Activated CD4-positive, alpha-beta T cell treated with anti-CD3 and anti-CD28 coated beads for 1 hour (primary cell): ENCODE results near the gene UBE2D1.

Experiments used
- DNase-seq: peaks from one replicate; pipeline ENCODE4 v3.0.0-alpha.2; 2020

UBE2D1 gene

GRCh38 chr10:58334817-58335305 is at the start of gene UBE2D1:
Gene UBE2D1 (plus strand): TSS chr10:58335006. CDS start chr10:58335202, 196 bp downstream.
- peak; percentile 73 for DNase-seq

DNA sequence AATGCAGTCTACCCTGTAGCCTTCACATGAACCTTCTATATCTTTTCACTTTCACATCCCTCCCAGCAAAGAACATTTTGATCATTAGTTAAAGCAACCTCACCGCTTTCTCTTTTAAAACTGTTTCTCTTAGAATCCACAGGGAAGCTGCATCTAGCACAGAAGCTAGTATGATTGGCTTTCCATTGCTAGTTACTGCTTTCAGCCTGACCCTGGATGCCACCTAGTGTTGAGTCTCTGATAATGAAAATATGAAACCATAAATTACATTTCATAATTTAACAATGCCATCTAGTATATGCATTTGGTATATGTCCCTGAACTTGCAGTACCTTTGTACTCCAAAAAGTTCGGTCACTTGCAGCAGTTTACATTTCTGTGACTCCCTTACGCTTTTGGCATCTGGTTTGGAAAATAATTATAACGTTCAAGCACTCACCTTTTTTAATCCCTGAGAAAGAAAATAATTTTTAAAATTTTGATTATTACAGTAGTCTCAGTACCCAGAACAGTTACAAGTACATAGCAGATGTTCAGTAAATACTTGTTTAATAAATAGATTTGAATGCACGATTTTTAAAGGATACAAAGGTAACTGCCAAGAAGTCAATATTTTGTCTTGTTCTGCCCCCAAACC is 43.1 kb upstream of the UBE2D1 start:
- no peak for DNase-seq

DNA sequence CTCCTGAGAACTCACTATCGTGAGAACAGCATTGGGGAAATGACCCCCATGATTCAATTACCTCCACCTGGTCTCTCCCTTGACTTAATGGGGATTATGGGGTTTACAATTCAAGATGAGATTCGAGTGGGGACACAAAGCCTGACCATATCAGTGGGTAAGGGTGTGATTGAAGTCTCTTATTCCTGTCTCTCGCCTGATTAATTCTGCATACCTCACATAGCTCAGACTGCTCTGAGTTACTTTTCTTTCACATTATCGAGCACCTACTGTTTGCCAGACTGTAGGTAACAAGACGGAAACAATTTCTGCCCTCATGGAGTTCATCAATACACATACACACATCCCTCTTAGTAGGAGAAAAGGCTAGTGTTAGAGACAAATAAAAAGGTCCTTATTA is 40.8 kb upstream of the UBE2D1 start:
- DNase-seq, result no peak

DNA sequence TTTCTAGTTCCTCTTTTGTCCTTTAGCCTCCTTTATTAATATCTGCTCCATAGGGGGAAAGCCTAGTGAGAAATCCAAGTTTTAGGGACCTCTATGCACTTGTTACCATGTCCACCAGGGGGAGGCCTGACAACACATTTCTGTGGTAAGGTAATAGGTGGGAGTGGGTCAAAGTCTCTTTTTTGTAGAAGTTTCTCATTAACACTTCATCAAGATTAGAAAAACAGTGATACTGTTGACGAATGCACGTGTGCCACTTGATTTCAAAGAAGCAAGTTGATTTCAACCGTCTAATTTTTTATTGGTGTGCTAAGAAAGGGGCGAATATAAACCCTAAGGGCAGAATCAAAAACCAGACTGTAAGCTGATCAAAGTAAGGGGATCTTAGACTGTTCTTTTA is 35.2 kb upstream of the UBE2D1 start:
- peak; percentile 23 for DNase-seq

DNA sequence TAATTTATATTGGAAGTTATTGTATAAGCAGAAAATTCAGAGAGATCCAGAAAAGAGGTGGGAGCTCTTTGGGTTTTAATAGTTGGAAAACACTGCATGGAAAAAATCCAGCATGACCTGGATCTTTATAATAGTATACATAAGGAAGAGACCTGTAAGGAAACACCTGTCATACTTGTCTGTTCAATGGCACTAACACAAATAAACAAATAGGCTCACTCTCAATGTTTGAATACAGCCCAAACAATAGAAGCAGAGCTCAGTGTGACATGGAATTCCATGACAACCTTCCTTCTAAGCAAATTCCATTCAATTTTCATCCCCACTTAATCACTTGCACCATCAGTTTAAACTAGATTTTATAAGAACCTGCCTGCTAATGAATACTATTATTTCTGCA is 34.1 kb upstream of the UBE2D1 start:
- DNase-seq, result no peak

- no peak for DNase-seq
Observed at GRCh38 chr10:58302254-58302653, 32.6 kb upstream of the UBE2D1 start.

GRCh38 chr10:58304099-58304633 is 30.6 kb upstream of the UBE2D1 start:
- no peak for DNase-seq

- no peak for DNase-seq
Observed at GRCh38 chr10:58305821-58306220, 29.0 kb upstream of the UBE2D1 start.

GRCh38 chr10:58307676-58308075 is 27.1 kb upstream of the UBE2D1 start:
- DNase-seq, result no peak

DNA sequence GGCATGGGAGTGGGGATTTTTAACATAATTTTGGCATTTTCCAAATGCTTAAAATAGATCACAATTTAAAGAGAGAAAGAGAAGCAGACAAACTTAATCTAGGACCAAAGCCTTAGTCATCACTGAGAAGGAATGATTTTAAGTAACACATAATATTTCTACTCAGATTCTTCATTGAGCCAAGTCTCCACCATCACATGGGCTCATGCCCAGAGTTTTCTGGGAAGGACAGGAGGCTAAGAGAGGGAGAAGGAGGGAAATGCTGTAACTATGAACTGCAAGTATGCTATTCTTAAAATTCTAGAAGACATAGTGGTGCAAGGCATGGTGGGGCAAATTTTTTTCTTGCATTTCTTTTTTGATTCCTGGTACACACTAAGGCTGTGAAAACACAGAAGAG is 23.8 kb upstream of the UBE2D1 start:
- no peak for DNase-seq

- no peak for DNase-seq
Observed at GRCh38 chr10:58316874-58317273, 17.9 kb upstream of the UBE2D1 start.

- DNase-seq, result no peak
Observed at GRCh38 chr10:58318346-58318745, 16.5 kb upstream of the UBE2D1 start.

- DNase-seq, result no peak
Observed at GRCh38 chr10:58319599-58319998, 15.2 kb upstream of the UBE2D1 start.

DNA sequence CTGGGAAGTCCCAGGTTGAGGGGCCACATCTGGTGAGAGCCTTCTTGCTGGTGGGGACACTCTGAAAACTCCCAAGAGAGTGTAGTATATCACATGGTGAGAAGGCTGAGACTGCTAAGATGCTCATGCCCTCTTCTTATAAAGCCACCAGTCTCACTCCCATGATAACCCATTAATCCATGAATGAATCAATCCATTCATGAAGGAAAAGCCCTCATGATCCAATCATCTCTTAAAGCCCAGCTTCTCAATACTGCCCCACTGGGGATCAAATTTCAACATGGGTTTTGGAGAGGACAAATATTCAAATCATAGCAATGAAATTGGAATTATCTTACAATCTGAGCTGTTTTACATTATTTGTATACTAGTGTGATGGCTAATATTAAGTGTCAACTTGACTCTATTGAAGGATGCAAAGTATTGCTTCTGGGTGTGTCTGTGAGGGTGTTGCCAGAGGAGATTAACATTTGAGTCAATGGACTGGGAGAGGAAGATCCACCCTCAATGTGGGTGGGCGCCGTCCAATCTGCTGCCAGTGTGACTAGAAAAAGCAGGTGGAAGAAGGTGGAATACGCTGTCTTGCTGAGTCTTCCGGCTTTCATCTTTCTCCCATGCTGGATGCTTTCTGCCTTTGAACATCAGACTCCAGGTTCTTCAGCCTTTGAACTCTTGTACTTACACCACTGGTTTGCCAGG is 14.3 kb upstream of the UBE2D1 start:
- DNase-seq, result no peak

GRCh38 chr10:58322072-58322834 is 12.6 kb upstream of the UBE2D1 start:
- DNase-seq, result no peak

GRCh38 chr10:58322835-58323209 is 12.0 kb upstream of the UBE2D1 start:
- no peak for DNase-seq

DNA sequence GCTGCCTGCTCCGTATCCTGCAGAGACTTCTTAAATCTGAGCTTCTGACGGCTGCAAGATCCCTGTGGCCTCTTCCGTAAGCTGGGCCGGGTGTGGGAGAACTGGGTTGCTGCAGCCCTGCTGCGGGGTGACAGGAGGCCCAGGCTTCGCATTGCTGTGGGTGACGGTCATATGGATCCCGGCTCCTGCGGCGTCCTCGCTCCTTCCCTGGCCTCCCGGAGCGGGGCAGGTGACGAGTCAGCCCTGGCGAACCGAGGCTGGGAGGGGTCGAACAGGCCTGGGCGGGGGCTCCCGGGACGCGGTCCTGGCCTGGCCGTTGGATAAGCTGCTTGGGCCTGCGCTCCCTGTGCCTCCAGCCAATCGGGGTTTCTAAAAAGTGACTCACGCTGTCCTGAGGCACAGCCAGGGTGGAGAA is 7.8 kb upstream of the UBE2D1 start:
- DNase-seq, result no peak

- DNase-seq, result no peak
Observed at GRCh38 chr10:58328233-58328632, 6.6 kb upstream of the UBE2D1 start.

DNA sequence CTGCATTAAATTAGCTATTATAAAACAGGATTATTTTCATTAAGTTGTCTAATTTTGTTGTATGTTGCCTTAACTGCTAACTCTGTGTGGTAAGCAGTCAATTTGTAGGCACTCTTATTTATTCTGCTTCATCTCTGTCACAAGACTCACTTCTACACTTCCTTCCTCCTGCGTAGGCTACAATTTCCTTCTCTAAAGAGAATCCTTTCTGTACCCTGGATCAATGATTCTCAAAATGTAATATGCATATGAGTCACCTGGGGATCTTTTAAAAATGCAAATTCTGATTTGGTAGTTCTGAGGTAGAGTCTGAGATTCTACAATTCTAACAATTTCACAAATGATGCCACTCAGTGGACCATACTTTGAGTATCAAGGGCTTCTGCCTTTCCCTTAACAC is 4.4 kb upstream of the UBE2D1 start:
- DNase-seq, result no peak

DNA sequence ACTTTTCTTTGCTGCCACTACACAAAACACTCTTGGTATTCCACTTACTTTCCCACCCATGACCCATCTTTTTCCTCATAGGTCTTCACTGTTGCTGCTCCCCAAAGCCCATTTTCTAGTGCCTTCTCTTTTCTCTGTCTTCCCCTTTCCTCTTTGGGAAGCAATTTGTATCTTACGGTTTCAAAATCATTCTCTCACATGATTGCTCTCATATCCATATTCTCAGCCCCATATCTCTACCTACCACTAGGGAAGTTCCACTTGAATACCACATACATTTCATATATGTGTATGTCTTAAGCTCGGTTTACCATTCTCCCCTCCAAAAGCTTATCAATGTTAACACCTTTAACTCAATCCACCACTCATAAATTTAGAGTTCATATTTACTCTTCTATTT is 3.2 kb upstream of the UBE2D1 start:
- no peak for DNase-seq

GRCh38 chr10:58335306-58336005 is 650 bp downstream of the UBE2D1 start:
- DNase-seq, result no peak

- no peak for DNase-seq
Observed at GRCh38 chr10:58336242-58336641, 1.4 kb downstream of the UBE2D1 start.

GRCh38 chr10:58341422-58341821 is 6.6 kb downstream of the UBE2D1 start:
- DNase-seq, result no peak
